BJ (cell line): ENCODE data around the gene ZNF836. TPM values are rescaled to one million over a fixed set of nuclear protein-coding genes. Genes with fewer than 3 reads are reported as not detected.
"Not testable (repeated sequence)": the region's sequence is repeated elsewhere in the genome, so short reads cannot be mapped to it uniquely, and the experiment has no call there.

Experiments used
- CTCF ChIA-PET: fragments of 350-600 bp; formaldehyde crosslinking; extraction: SDS; loops from one replicate; lab custom pipeline; 2021; ENCODE audit warnings: antibody characterized with exemption, inconsistent platforms; lab: Yijun Ruan, JAX
- POLR2A ChIA-PET: fragments of 300-600 bp; sonication (Branson Sonifier 250); formaldehyde crosslinking; extraction: SDS; loops from one replicate; lab custom pipeline; 2021; ENCODE audit warnings: antibody characterized with exemption; lab: Charles Lee
- DNase-seq: peaks from one replicate; pipeline ENCODE4 v3.0.0-alpha.2; 2011; ENCODE audit warnings: low read depth
- H3K27me3 ChIP-seq: 2 replicates; pipeline ENCODE4 v1.6.0; 2011; ENCODE audit warnings: low read length; ENCODE audit not compliant: control insufficient read depth, insufficient read depth
- H3K36me3 ChIP-seq: 2 replicates; pipeline ENCODE4 v1.5.1; 2011; ENCODE audit warnings: low read length; ENCODE audit not compliant: control insufficient read depth, insufficient read depth
- H3K4me3 ChIP-seq: 2 replicates; pipeline ENCODE4 v1.5.1; 2011; ENCODE audit warnings: low read depth, mild to moderate bottlenecking, control low read depth, low read length
- CTCF ChIP-seq: IDR thresholded peaks from 2 replicates; pipeline ENCODE4 v1.5.1; 2011; ENCODE audit warnings: low read depth, mild to moderate bottlenecking, control low read depth, inconsistent platforms, low read length, moderate library complexity; ENCODE audit not compliant: insufficient read depth
- polyA plus RNA-seq: library from polyadenylated mRNA; depleted of rRNA; stranded (reverse); fragments of >200 nt; gene quantifications from 2 replicates; pipeline ENCODE4 v1.2.3, GENCODE V29; 2011

Gene ZNF836
- polyA plus RNA-seq, 1 experiment, result 1.5 TPM

GRCh38 chr19:52214241-52214640 lies 42.8 kb upstream of the ZNF836 start:
- Histone ChIP-seq H3K27me3 (no peaks in the 10 kb centered on the region), H3K4me3 (no peak overlapping the region), H3K36me3 (peaks cover 52% of the 10 kb centered on the region)
- CTCF ChIA-PET, result interaction anchor here (0.8 kb wide), 1 partner anchor 23 kb away, joined by 4 read pairs; no protein-coding TSS in a partner anchor
- POLR2A ChIA-PET, result no interaction called here
- DNase-seq, result no peak
- no peak for TF ChIP-seq CTCF

GRCh38 chr19:52212572-52213255 lies 41.3 kb upstream of the ZNF836 start:
- H3K27me3 ChIP-seq, result no peaks in the 10 kb centered on the region
- ChIA-PET CTCF (no interaction called here), POLR2A (no interaction called here)
- no peak overlapping the region for H3K4me3 ChIP-seq
- peaks cover 49% of the 10 kb centered on the region for H3K36me3 ChIP-seq
- TF ChIP-seq CTCF, result no peak
- no peak for DNase-seq

- ChIA-PET POLR2A (no interaction called here), CTCF (no interaction called here)
- no peaks in the 10 kb centered on the region for H3K27me3 ChIP-seq
- peaks cover 52% of the 10 kb centered on the region for H3K36me3 ChIP-seq
- no peak for DNase-seq
- TF ChIP-seq CTCF, result no peak
- H3K4me3 ChIP-seq, result no peak overlapping the region
Measured at GRCh38 chr19:52211926-52212571, 40.6 kb upstream of the ZNF836 start.

GRCh38 chr19:52211203-52211602 lies 39.8 kb upstream of the ZNF836 start:
- POLR2A ChIA-PET, result no interaction called here
- H3K4me3 ChIP-seq, result no peak overlapping the region
- no peaks in the 10 kb centered on the region for H3K27me3 ChIP-seq
- peaks cover 51% of the 10 kb centered on the region for H3K36me3 ChIP-seq
- no peak for DNase-seq
- TF ChIP-seq CTCF, result no peak
- CTCF ChIA-PET, result no interaction called here

GRCh38 chr19:52206481-52206880 lies 35.1 kb upstream of the ZNF836 start:
- POLR2A ChIA-PET, result no interaction called here
- CTCF ChIA-PET, result interaction anchor here (2.3 kb wide), 1 partner anchor 17 kb away, joined by 6 read pairs; the partner anchor contains the start of gene PPP2R1A
- Histone ChIP-seq H3K27me3 (no peaks in the 10 kb centered on the region), H3K36me3 (peaks cover 42% of the 10 kb centered on the region), H3K4me3 (no peak overlapping the region)
- no peak for DNase-seq
- TF ChIP-seq CTCF, result no peak

- H3K36me3 ChIP-seq, result peaks cover 21% of the 10 kb centered on the region
Measured at GRCh38 chr19:52200755-52201391, 29.5 kb upstream of the ZNF836 start.

More at GRCh38 chr19:52200755-52201391, 29.5 kb upstream of the ZNF836 start:
- CTCF ChIA-PET, result interaction anchor here (0.7 kb wide), 1 partner anchor 62 kb away, joined by 5 read pairs; the partner anchor contains the start of gene ZNF616
- POLR2A ChIA-PET, DNase-seq, H3K4me3 ChIP-seq, H3K27me3 ChIP-seq: not testable (repeated sequence)
